Neural progenitor cell (in vitro differentiated cells): Measurements from ENCODE around the gene DOCK4. TPM values are rescaled to one million over a fixed set of nuclear protein-coding genes. Genes with fewer than 3 reads are reported as not detected.

Source experiments
- DNase-seq: peaks from one replicate; pipeline ENCODE4 v3.0.0-alpha.2; 2016; ENCODE audit warnings: low spot score
- H2AFZ ChIP-seq: fragments of 200-600 bp; sonication (generic); replicated peaks from 2 replicates; pipeline ENCODE4 v1.6.1; 2016; ENCODE audit warnings: antibody characterized with exemption
- H3F3A ChIP-seq: fragments of 200-600 bp; sonication (generic); 2 replicates; pipeline ENCODE4 v1.6.1; 2016; ENCODE audit warnings: antibody characterized with exemption, low read depth
- H3K27ac ChIP-seq: fragments of 200-600 bp; sonication (generic); 2 replicates; pipeline ENCODE4 v1.5.1; 2016; ENCODE audit warnings: mild to moderate bottlenecking
- H3K27me3 ChIP-seq: fragments of 200-600 bp; sonication (generic); 2 replicates; pipeline ENCODE4 v1.6.1; 2016; ENCODE audit warnings: mild to moderate bottlenecking, moderate library complexity
- H3K36me3 ChIP-seq: fragments of 200-600 bp; sonication (generic); 2 replicates; pipeline ENCODE4 v1.5.1; 2016
- H3K4me1 ChIP-seq: fragments of 200-600 bp; sonication (generic); 2 replicates; pipeline ENCODE4 v1.6.1; 2016; ENCODE audit warnings: mixed run types
- H3K4me2 ChIP-seq: fragments of 200-600 bp; sonication (generic); 2 replicates; pipeline ENCODE4 v1.6.1; 2016
- H3K4me3 ChIP-seq: fragments of 200-600 bp; sonication (generic); 2 replicates; pipeline ENCODE4 v1.5.1; 2016
- H3K79me2 ChIP-seq: fragments of 200-600 bp; sonication (generic); 2 replicates; pipeline ENCODE4 v1.6.1; 2016; ENCODE audit warnings: low read depth
- H3K9ac ChIP-seq: fragments of 200-600 bp; sonication (generic); 2 replicates; pipeline ENCODE4 v1.6.1; 2016
- H3K9me3 ChIP-seq: fragments of 200-600 bp; sonication (generic); 2 replicates; pipeline ENCODE4 v1.5.1; 2016; ENCODE audit warnings: low read depth
- H4K20me1 ChIP-seq: fragments of 200-600 bp; sonication (generic); 2 replicates; pipeline ENCODE4 v1.6.1; 2016; ENCODE audit warnings: low read depth
- H3K27ac Mint-ChIP-seq: 3 replicates; pipeline ENCODE4 v1.8.0; 2021; ENCODE audit warnings: mixed read lengths
- H3K27me3 Mint-ChIP-seq: 2 replicates; pipeline ENCODE4 v1.8.0; 2022; ENCODE audit warnings: low read depth, mild to moderate bottlenecking, inconsistent platforms, moderate library complexity, mixed read lengths; ENCODE audit not compliant: insufficient read depth
- H3K36me3 Mint-ChIP-seq: 3 replicates; pipeline ENCODE4 v1.8.0; 2021; ENCODE audit warnings: mixed read lengths
- H3K4me1 Mint-ChIP-seq: 3 replicates; pipeline ENCODE4 v1.8.0; 2021; ENCODE audit warnings: mixed read lengths
- H3K4me3 Mint-ChIP-seq: 3 replicates; pipeline ENCODE4 v1.8.0; 2021; ENCODE audit warnings: mild to moderate bottlenecking, moderate library complexity, mixed read lengths
- H3K9me3 Mint-ChIP-seq: 3 replicates; pipeline ENCODE4 v1.8.0; 2020; ENCODE audit warnings: mixed read lengths
- CTCF ChIP-seq: fragments of 200-600 bp; sonication (generic); IDR thresholded peaks from 2 replicates; pipeline ENCODE4 v1.5.1; 2017; ENCODE audit warnings: antibody characterized with exemption, mild to moderate bottlenecking
- EZH2 ChIP-seq: fragments of 200-600 bp; sonication (generic); IDR thresholded peaks from 2 replicates; pipeline ENCODE4 v1.6.1; 2017; ENCODE audit warnings: antibody characterized with exemption, mild to moderate bottlenecking, moderate library complexity
- EZH2phosphoT487 ChIP-seq: fragments of 200-600 bp; sonication (generic); IDR thresholded peaks from 2 replicates; pipeline ENCODE4 v1.6.1; 2017; ENCODE audit warnings: antibody characterized with exemption
- total RNA-seq: library from RNA; depleted of rRNA; stranded (reverse); fragments of >200 nt; gene quantifications from 2 replicates; pipeline ENCODE4 v1.2.3, GENCODE V29; 2015; ENCODE audit warnings: low replicate concordance

DOCK4 gene
- total RNA-seq, 1 donor from 2014 or later, result 11.4 TPM

GRCh38 chr7:111752022-111752582 is 454.1 kb downstream of the DOCK4 start:
- H3K27ac Mint-ChIP-seq, result no peak overlapping the region
- no peaks in the 10 kb centered on the region for H3K27me3 Mint-ChIP-seq

GRCh38 chr7:111750878-111751277 is 455.3 kb downstream of the DOCK4 start:
- H3K9me3 Mint-ChIP-seq, result no peaks in the 10 kb centered on the region
- Histone ChIP-seq H3K9ac (no peak overlapping the region), H3K36me3 (no peaks in the 10 kb centered on the region), H3K27ac (no peak overlapping the region), H3K4me2 (no peak overlapping the region), H3K9me3 (no peaks in the 10 kb centered on the region), H4K20me1 (no peaks in the 10 kb centered on the region), H3K4me1 (no peaks in the 10 kb centered on the region), H2AFZ (no peak overlapping the region), H3K4me3 (no peak overlapping the region), H3K79me2 (no peaks in the 10 kb centered on the region), H3F3A (no peaks in the 10 kb centered on the region), H3K27me3 (no peaks in the 10 kb centered on the region)
- peaks cover 4% of the 10 kb centered on the region for H3K36me3 Mint-ChIP-seq
- TF ChIP-seq CTCF (no peak), EZH2 (no peak), EZH2phosphoT487 (no peak)
- no peak for DNase-seq
- no peak overlapping the region for H3K27ac Mint-ChIP-seq
- H3K4me3 Mint-ChIP-seq, result no peak overlapping the region
- peaks cover 4% of the 10 kb centered on the region for H3K4me1 Mint-ChIP-seq
- H3K27me3 Mint-ChIP-seq, result no peaks in the 10 kb centered on the region

More at GRCh38 chr7:111752022-111752582, 454.1 kb downstream of the DOCK4 start:
- Histone ChIP-seq H3K9me3 (no peaks in the 10 kb centered on the region), H3K27me3 (no peaks in the 10 kb centered on the region), H3K4me2 (no peak overlapping the region), H3K4me3 (no peak overlapping the region), H3K79me2 (no peaks in the 10 kb centered on the region), H3F3A (no peaks in the 10 kb centered on the region), H3K9ac (no peak overlapping the region), H4K20me1 (no peaks in the 10 kb centered on the region), H3K4me1 (peaks cover 6% of the 10 kb centered on the region), H3K27ac (no peak overlapping the region), H2AFZ (no peak overlapping the region), H3K36me3 (no peaks in the 10 kb centered on the region)
- Mint-ChIP-seq H3K36me3 (no peaks in the 10 kb centered on the region), H3K9me3 (no peaks in the 10 kb centered on the region), H3K4me1 (peaks cover 13% of the 10 kb centered on the region), H3K4me3 (no peak overlapping the region)
- DNase-seq, result peak; percentile 76
- no peak for TF ChIP-seq EZH2phosphoT487
- peak; percentile 95 for TF ChIP-seq CTCF
- TF ChIP-seq EZH2, result no peak

- Histone ChIP-seq H4K20me1 (no peaks in the 10 kb centered on the region), H3F3A (no peaks in the 10 kb centered on the region), H3K9ac (no peak overlapping the region), H2AFZ (no peak overlapping the region), H3K79me2 (no peaks in the 10 kb centered on the region), H3K36me3 (no peaks in the 10 kb centered on the region), H3K27me3 (no peaks in the 10 kb centered on the region), H3K4me3 (no peak overlapping the region), H3K27ac (no peak overlapping the region), H3K4me1 (no peaks in the 10 kb centered on the region), H3K4me2 (no peak overlapping the region), H3K9me3 (no peaks in the 10 kb centered on the region)
- Mint-ChIP-seq H3K4me1 (peaks cover 4% of the 10 kb centered on the region), H3K27ac (no peak overlapping the region), H3K9me3 (no peaks in the 10 kb centered on the region), H3K36me3 (peaks cover 5% of the 10 kb centered on the region), H3K27me3 (no peaks in the 10 kb centered on the region), H3K4me3 (no peak overlapping the region)
- TF ChIP-seq EZH2, result no peak
- no peak for DNase-seq
Measured at GRCh38 chr7:111750228-111750627, 456.0 kb downstream of the DOCK4 start.

- no peaks in the 10 kb centered on the region for H3K27me3 Mint-ChIP-seq
- peaks cover 11% of the 10 kb centered on the region for H3K36me3 Mint-ChIP-seq
- H3K27me3 ChIP-seq, result no peaks in the 10 kb centered on the region
- no peaks in the 10 kb centered on the region for H3K9me3 ChIP-seq
- no peak overlapping the region for H3K4me3 ChIP-seq
- no peak for DNase-seq
- H3K27ac Mint-ChIP-seq, result no peak overlapping the region
- H3F3A ChIP-seq, result no peaks in the 10 kb centered on the region
- peaks cover 10% of the 10 kb centered on the region for H3K4me1 Mint-ChIP-seq
- no peaks in the 10 kb centered on the region for H4K20me1 ChIP-seq
- H3K9ac ChIP-seq, result no peak overlapping the region
- H3K27ac ChIP-seq, result no peak overlapping the region
- no peaks in the 10 kb centered on the region for H3K4me1 ChIP-seq
- H3K9me3 Mint-ChIP-seq, result no peaks in the 10 kb centered on the region
- H3K79me2 ChIP-seq, result no peaks in the 10 kb centered on the region
- no peaks in the 10 kb centered on the region for H3K36me3 ChIP-seq
- H3K4me2 ChIP-seq, result no peak overlapping the region
- TF ChIP-seq CTCF (no peak), EZH2 (no peak), EZH2phosphoT487 (no peak)
- no peak overlapping the region for H2AFZ ChIP-seq
- no peak overlapping the region for H3K4me3 Mint-ChIP-seq
Measured at GRCh38 chr7:111749625-111750024, 456.6 kb downstream of the DOCK4 start.
